Amygdala (tissue), 56 donors: Measurements from ENCODE around the gene CAMK4.

Experiments
- DNase-seq, 56 donors: peaks; one replicate each; lab custom pipeline; 2025; lab: John Stamatoyannopoulos, UW

Gene CAMK4

GRCh38 chr5:111223787-111224560, at the start of gene CAMK4:
TSS of gene CAMK4 (plus strand) at chr5:111224384. CDS start at chr5:111224484, 100 bp downstream.
- DNase-seq = peak in 54 of 56 donors; percentile 7 to 81 (median 55)

- no peak for DNase-seq
Observed at GRCh38 chr5:111183064-111183463, 41.1 kb upstream of the CAMK4 start.

GRCh38 chr5:111187079-111187478, 37.1 kb upstream of the CAMK4 start:
- no peak for DNase-seq

- DNase-seq = no peak
Observed at GRCh38 chr5:111194053-111194452, 30.1 kb upstream of the CAMK4 start.

GRCh38 chr5:111194925-111195324, 29.3 kb upstream of the CAMK4 start:
- no peak for DNase-seq

- DNase-seq = peak in 24 of 56 donors; percentile 0 to 39 (median 4)
Observed at GRCh38 chr5:111197523-111197922, 26.7 kb upstream of the CAMK4 start.

GRCh38 chr5:111198281-111198966, 25.8 kb upstream of the CAMK4 start:
- peak in 1 of 56 donors; percentile 1 for DNase-seq

- DNase-seq = no peak
Observed at GRCh38 chr5:111200828-111201227, 23.4 kb upstream of the CAMK4 start.

- DNase-seq = no peak
Observed at GRCh38 chr5:111201705-111202104, 22.5 kb upstream of the CAMK4 start.

- no peak for DNase-seq
Observed at GRCh38 chr5:111211341-111211740, 12.8 kb upstream of the CAMK4 start.

- no peak for DNase-seq
Observed at GRCh38 chr5:111214052-111214742, 10.0 kb upstream of the CAMK4 start.

- no peak for DNase-seq
Observed at GRCh38 chr5:111215971-111216370, 8.2 kb upstream of the CAMK4 start.

- no peak for DNase-seq
Observed at GRCh38 chr5:111221139-111221538, 3.0 kb upstream of the CAMK4 start.

- DNase-seq = peak in 2 of 56 donors; percentile 36 to 43
Observed at GRCh38 chr5:111223101-111223786, 940 bp upstream of the CAMK4 start.

- DNase-seq = peak in 11 of 56 donors; percentile 14 to 57 (median 41)
Observed at GRCh38 chr5:111224561-111225345, 569 bp downstream of the CAMK4 start.

GRCh38 chr5:111225926-111226325, 1.7 kb downstream of the CAMK4 start:
- no peak for DNase-seq

- DNase-seq = no peak
Observed at GRCh38 chr5:111226556-111226955, 2.4 kb downstream of the CAMK4 start.

GRCh38 chr5:111227226-111227782, 3.1 kb downstream of the CAMK4 start:
- no peak for DNase-seq

- DNase-seq = peak in 3 of 56 donors; percentile 8 to 22 (median 13)
Observed at GRCh38 chr5:111227801-111228200, 3.6 kb downstream of the CAMK4 start.
